ENCODE results near the gene LILRB1. TPM values are rescaled to one million over a fixed set of nuclear protein-coding genes. Genes with fewer than 3 reads are reported as not detected.

The LILRB1 gene
- total and polyA plus RNA-seq, 9 of the 15 experiments (the other 6 are each of a cell fraction or from before 2014, with no cell fraction given): not detected

GRCh38 chr19:54684527-54684926, 54.2 kb downstream of the LILRB1 start (continued):
- TF ChIP-seq, protein P1, sequence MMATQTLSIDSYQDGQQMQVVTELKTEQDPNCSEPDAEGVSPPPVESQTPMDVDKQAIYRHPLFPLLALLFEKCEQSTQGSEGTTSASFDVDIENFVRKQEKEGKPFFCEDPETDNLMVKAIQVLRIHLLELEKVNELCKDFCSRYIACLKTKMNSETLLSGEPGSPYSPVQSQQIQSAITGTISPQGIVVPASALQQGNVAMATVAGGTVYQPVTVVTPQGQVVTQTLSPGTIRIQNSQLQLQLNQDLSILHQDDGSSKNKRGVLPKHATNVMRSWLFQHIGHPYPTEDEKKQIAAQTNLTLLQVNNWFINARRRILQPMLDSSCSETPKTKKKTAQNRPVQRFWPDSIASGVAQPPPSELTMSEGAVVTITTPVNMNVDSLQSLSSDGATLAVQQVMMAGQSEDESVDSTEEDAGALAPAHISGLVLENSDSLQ (IDR thresholded peaks at IDR 0.05): no peak
- TF ChIP-seq RFX1 (IDR thresholded peaks at IDR 0.05): no peak
- TF ChIP-seq, protein P2, sequence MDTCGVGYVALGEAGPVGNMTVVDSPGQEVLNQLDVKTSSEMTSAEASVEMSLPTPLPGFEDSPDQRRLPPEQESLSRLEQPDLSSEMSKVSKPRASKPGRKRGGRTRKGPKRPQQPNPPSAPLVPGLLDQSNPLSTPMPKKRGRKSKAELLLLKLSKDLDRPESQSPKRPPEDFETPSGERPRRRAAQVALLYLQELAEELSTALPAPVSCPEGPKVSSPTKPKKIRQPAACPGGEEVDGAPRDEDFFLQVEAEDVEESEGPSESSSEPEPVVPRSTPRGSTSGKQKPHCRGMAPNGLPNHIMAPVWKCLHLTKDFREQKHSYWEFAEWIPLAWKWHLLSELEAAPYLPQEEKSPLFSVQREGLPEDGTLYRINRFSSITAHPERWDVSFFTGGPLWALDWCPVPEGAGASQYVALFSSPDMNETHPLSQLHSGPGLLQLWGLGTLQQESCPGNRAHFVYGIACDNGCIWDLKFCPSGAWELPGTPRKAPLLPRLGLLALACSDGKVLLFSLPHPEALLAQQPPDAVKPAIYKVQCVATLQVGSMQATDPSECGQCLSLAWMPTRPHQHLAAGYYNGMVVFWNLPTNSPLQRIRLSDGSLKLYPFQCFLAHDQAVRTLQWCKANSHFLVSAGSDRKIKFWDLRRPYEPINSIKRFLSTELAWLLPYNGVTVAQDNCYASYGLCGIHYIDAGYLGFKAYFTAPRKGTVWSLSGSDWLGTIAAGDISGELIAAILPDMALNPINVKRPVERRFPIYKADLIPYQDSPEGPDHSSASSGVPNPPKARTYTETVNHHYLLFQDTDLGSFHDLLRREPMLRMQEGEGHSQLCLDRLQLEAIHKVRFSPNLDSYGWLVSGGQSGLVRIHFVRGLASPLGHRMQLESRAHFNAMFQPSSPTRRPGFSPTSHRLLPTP (IDR thresholded peaks at IDR 0.05; ENCODE audit: borderline replicate concordance, extremely low read depth, insufficient read length): no peak
- TF ChIP-seq RREB1 (CRISPR knock-in tag; IDR thresholded peaks at IDR 0.05): no peak
- TF ChIP-seq, protein P3, sequence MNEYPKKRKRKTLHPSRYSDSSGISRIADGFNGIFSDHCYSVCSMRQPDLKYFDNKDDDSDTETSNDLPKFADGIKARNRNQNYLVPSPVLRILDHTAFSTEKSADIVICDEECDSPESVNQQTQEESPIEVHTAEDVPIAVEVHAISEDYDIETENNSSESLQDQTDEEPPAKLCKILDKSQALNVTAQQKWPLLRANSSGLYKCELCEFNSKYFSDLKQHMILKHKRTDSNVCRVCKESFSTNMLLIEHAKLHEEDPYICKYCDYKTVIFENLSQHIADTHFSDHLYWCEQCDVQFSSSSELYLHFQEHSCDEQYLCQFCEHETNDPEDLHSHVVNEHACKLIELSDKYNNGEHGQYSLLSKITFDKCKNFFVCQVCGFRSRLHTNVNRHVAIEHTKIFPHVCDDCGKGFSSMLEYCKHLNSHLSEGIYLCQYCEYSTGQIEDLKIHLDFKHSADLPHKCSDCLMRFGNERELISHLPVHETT (CRISPR knock-in tag; conservative IDR thresholded peaks at IDR 0.05 in 1 of 2, IDR thresholded peaks at IDR 0.05 in 1 of 2): peak; percentile 73 to 94; a peak in 2 of 4 replicates
- TF ChIP-seq ZC3H11A (IDR thresholded peaks at IDR 0.05; ENCODE audit: low read depth, low read length): no peak
- no peak for TF ChIP-seq BRD9 (IDR thresholded peaks at IDR 0.05; ENCODE audit: low read depth, partially characterized antibody)
- peak; percentile 78 to 97; a peak in 3 of 4 replicates for TF ChIP-seq SIN3A (IDR thresholded peaks at IDR 0.05; ENCODE audit: borderline replicate concordance in 2 of 2, control insufficient read depth in 1 of 2, low read depth in 2 of 2, low read length in 2 of 2)
- no peak for TF ChIP-seq MLLT1 (IDR thresholded peaks at IDR 0.05)
- peak; percentile 93 for TF ChIP-seq ZNF766 (CRISPR knock-in tag; conservative IDR thresholded peaks at IDR 0.05)
- TF ChIP-seq ZNF175 (CRISPR knock-in tag; IDR thresholded peaks at IDR 0.05; ENCODE audit: low read depth): peak; percentile 92
- TF ChIP-seq RCOR1 (IDR thresholded peaks at IDR 0.05; ENCODE audit: borderline replicate concordance in 1 of 2, low read depth in 2 of 2, low read length in 2 of 2): peak in 1 of 2 experiments; percentile 93; a peak in 2 of 4 replicates
